Measurements from ENCODE around the gene ANKRD50. TPM values are rescaled to one million over a fixed set of nuclear protein-coding genes. Genes with fewer than 3 reads are reported as not detected.

The ANKRD50 gene
- total and polyA plus RNA-seq, 2 of the 4 experiments (the other 2 are of a cell fraction), result 8.1 to 35.3 TPM

- no peak for DNase-seq
- BruUV-seq (replicated peaks), result no TSS peak
- no peaks in the 10 kb centered on the region for H4K20me1 ChIP-seq (ENCODE audit: insufficient read depth, low read length)
- no peak overlapping the region for H3K27ac ChIP-seq (ENCODE audit: insufficient read depth, low read length)
- H3K56ac ChIP-seq (ENCODE audit: extremely low read depth, insufficient read depth, low read length), result no peak overlapping the region
- H3K18ac ChIP-seq (ENCODE audit: low read depth, low read length), result no peak overlapping the region
- CTCF ChIA-PET, result interaction anchor here (0.6 kb wide), 1 partner anchor 692 kb away, joined by 6 read pairs; no protein-coding TSS in a partner anchor
- no peak overlapping the region for H3K4ac ChIP-seq (ENCODE audit: low read depth, low read length)
- WGBS, 2 experiments (ENCODE audit: extremely low coverage in 2 of 2, insufficient read length in 1 of 2), result 93% methylated on average over 2 of the region's 4 CpGs; no CpG with 5 or more reads in 1 of the 2 experiments
- no peaks in the 10 kb centered on the region for H3K79me1 ChIP-seq (ENCODE audit: low read depth in 1 of 2, low read length in 2 of 2)
- no peak overlapping the region for H2AK9ac ChIP-seq (replicated peaks; ENCODE audit: low read depth, low read length, poor library complexity)
- H3K4me2 ChIP-seq (ENCODE audit: low read depth, low read length), result no peak overlapping the region
- intact Hi-C loops (cut with micrococcal nuclease) (no loop called here), dilution Hi-C loops (cut with HindIII; ENCODE audit: low sequenced_read_pairs, unreplicated experiment) (no loop called here), in situ Hi-C loops (cut with MboI; ENCODE audit: low sequenced_read_pairs) (no loop called here)
- H2BK20ac ChIP-seq (ENCODE audit: low read depth, low read length), result no peak overlapping the region
- no peak overlapping the region for H2AK5ac ChIP-seq (ENCODE audit: low read depth, low read length)
- no peak overlapping the region for H3K23ac ChIP-seq (ENCODE audit: low read depth, low read length)
- H2BK5ac ChIP-seq (ENCODE audit: low read depth, low read length, poor library complexity, severe bottlenecking), result no peak overlapping the region
- H4K8ac ChIP-seq (ENCODE audit: low read depth in 2 of 2, low read length in 2 of 2), result no peak overlapping the region
- POLR2A ChIA-PET (ENCODE audit: unreplicated experiment), result no interaction called here
- H3K4me3 ChIP-seq (ENCODE audit: insufficient read depth, low read depth, low read length), result no peak overlapping the region
- ATAC-seq (ENCODE audit: low read depth), result no peak
- no peaks in the 10 kb centered on the region for H3K36me3 ChIP-seq (ENCODE audit: control insufficient read depth, insufficient read depth, low read length)
- no peaks in the 10 kb centered on the region; the same call in 1 of the 2 replicates for H3K4me1 ChIP-seq (ENCODE audit: control insufficient read depth, insufficient read depth, low read length)
- H2BK15ac ChIP-seq (ENCODE audit: low read depth, low read length), result no peak overlapping the region
- H3K14ac ChIP-seq (replicated peaks; ENCODE audit: low read depth, low read length), result no peak overlapping the region
- H3K9me1 ChIP-seq (ENCODE audit: insufficient read depth, low read length), result no peaks in the 10 kb centered on the region
- no peaks in the 10 kb centered on the region for H3K9me3 ChIP-seq (ENCODE audit: control insufficient read depth, insufficient read depth, low read length)
- TF ChIP-seq RAD21 (IDR thresholded peaks at IDR 0.05; ENCODE audit: low read length) (no peak), MAZ (IDR thresholded peaks at IDR 0.05; ENCODE audit: borderline replicate concordance, low read depth, low read length) (no peak), NFE2L2 (IDR thresholded peaks at IDR 0.05; ENCODE audit: low read depth, low read length) (no peak), CTCF (conservative IDR thresholded peaks at IDR 0.05; ENCODE audit: low read depth, low read length) (no peak), CEBPB (IDR thresholded peaks at IDR 0.05; ENCODE audit: low read depth, low read length) (no peak), CHD1 (IDR thresholded peaks at IDR 0.05; ENCODE audit: low read depth, low read length) (no peak), ELK1 (IDR thresholded peaks at IDR 0.05; ENCODE audit: borderline replicate concordance, low read depth, low read length) (no peak)
- no peak overlapping the region for H3K9ac ChIP-seq (ENCODE audit: low read depth, low read length)
- H4K5ac ChIP-seq (ENCODE audit: low read depth, low read length), result no peak overlapping the region
- H2AFZ ChIP-seq (replicated peaks; ENCODE audit: low read length, poor library complexity), result no peak overlapping the region
- no peaks in the 10 kb centered on the region for H3K27me3 ChIP-seq (ENCODE audit: control insufficient read depth, insufficient read depth, low read length)
- H2BK120ac ChIP-seq (ENCODE audit: low read depth, low read length), result no peak overlapping the region
- no peak overlapping the region for H4K91ac ChIP-seq (ENCODE audit: insufficient read depth, low read depth, low read length)
Observed at GRCh38 chr4:124635331-124635730, 77.2 kb downstream of the ANKRD50 start.

All from IMR-90 (cell line).